Transverse colon (tissue), 4 donors: ENCODE results near the gene SCAMP1.

Experiments used
- EP300 ChIP-seq: sonication (generic); formaldehyde crosslinking; IDR thresholded peaks from one replicate; pipeline ENCODE4 v1.6.1; 2017; ENCODE audit warnings: antibody characterized with exemption, low read depth
- POLR2A ChIP-seq: fragments of 450-650 bp; IDR thresholded peaks from one replicate; pipeline ENCODE4 v1.6.1; 2016; ENCODE audit warnings: antibody characterized with exemption, mild to moderate bottlenecking, moderate library complexity
- POLR2AphosphoS5 ChIP-seq, 3 donors: sonication (generic); formaldehyde crosslinking; IDR thresholded peaks; one replicate each; pipeline ENCODE4 v1.6.1; 2016; ENCODE audit warnings: antibody characterized with exemption in 3 of 3
- TF ChIP-seq, protein P1 (sequence below), 5 experiments: fragments of 200-600 bp in 3 of 5; fragments of 450-650 bp in 2 of 5; sonication (generic) in 3 of 5; IDR thresholded peaks; 1 replicate in 2 of 5; 2 replicates in 3 of 5; pipeline ENCODE4 v1.5.1; 2016 to 2017; ENCODE audit warnings: antibody characterized with exemption in 5 of 5, inconsistent platforms in 3 of 5, mild to moderate bottlenecking in 2 of 5, moderate library complexity in 1 of 5

DNA sequence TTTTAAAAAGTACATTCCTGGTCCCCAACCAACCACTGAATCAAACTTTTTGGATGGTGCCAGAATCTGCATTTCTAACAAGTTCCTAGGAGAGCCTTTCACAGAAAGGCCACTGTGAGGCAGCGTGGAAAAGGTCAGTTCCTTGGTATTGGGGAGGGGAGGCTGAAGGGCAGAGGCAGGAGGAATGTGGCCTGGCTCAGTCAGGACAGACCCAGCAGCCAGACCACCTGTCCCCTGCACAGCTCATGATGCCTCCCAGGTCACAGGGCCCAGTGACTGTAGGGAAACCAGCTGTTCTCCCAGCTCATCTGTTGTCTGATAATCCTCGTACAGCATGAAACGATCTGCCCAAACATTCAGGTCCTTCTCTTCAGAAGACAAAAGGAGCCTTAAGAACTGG lies 155.3 kb downstream of the SCAMP1 start:
- TF ChIP-seq, protein P1, sequence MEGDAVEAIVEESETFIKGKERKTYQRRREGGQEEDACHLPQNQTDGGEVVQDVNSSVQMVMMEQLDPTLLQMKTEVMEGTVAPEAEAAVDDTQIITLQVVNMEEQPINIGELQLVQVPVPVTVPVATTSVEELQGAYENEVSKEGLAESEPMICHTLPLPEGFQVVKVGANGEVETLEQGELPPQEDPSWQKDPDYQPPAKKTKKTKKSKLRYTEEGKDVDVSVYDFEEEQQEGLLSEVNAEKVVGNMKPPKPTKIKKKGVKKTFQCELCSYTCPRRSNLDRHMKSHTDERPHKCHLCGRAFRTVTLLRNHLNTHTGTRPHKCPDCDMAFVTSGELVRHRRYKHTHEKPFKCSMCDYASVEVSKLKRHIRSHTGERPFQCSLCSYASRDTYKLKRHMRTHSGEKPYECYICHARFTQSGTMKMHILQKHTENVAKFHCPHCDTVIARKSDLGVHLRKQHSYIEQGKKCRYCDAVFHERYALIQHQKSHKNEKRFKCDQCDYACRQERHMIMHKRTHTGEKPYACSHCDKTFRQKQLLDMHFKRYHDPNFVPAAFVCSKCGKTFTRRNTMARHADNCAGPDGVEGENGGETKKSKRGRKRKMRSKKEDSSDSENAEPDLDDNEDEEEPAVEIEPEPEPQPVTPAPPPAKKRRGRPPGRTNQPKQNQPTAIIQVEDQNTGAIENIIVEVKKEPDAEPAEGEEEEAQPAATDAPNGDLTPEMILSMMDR (IDR thresholded peaks at IDR 0.05), result no peak
- TF ChIP-seq POLR2A, result no peak
- no peak for TF ChIP-seq EP300
- TF ChIP-seq POLR2AphosphoS5 (IDR thresholded peaks at IDR 0.05), result no peak
